Measurements from ENCODE around the gene MED28.

The MED28 gene

GRCh38 chr4:17667253-17667652 lies 52.8 kb downstream of the MED28 start:
- no peak overlapping the region for H3K27ac ChIP-seq
- no peak for TF ChIP-seq CTCF (conservative IDR thresholded peaks at IDR 0.05)

GRCh38 chr4:17667653-17668201 lies 53.3 kb downstream of the MED28 start:
- TF ChIP-seq CTCF (conservative IDR thresholded peaks at IDR 0.05) = no peak
- no peak overlapping the region for H3K27ac ChIP-seq

GRCh38 chr4:17670423-17670822 lies 56.0 kb downstream of the MED28 start:
- no peak for TF ChIP-seq CTCF (conservative IDR thresholded peaks at IDR 0.05)
- no peak overlapping the region for H3K27ac ChIP-seq

GRCh38 chr4:17680559-17681280 lies 66.3 kb downstream of the MED28 start:
- no peak for TF ChIP-seq CTCF (conservative IDR thresholded peaks at IDR 0.05)
- H3K27ac ChIP-seq = no peak overlapping the region

- no peak overlapping the region for H3K27ac ChIP-seq
- TF ChIP-seq CTCF (conservative IDR thresholded peaks at IDR 0.05) = no peak
Measured at GRCh38 chr4:17681281-17682221, 67.1 kb downstream of the MED28 start.

GRCh38 chr4:17682222-17682566 lies 67.8 kb downstream of the MED28 start:
- H3K27ac ChIP-seq = no peak overlapping the region
- no peak for TF ChIP-seq CTCF (conservative IDR thresholded peaks at IDR 0.05)
